DMS153 (cell line): ENCODE measurements around the gene ZNF581.
A peak's percentile ranks its signal among the peaks of the same experiment; 100 is the strongest.

Source experiments
- DNase-seq: peaks from one replicate; lab custom pipeline; 2025; lab: John Stamatoyannopoulos, UW

The ZNF581 gene

DNA sequence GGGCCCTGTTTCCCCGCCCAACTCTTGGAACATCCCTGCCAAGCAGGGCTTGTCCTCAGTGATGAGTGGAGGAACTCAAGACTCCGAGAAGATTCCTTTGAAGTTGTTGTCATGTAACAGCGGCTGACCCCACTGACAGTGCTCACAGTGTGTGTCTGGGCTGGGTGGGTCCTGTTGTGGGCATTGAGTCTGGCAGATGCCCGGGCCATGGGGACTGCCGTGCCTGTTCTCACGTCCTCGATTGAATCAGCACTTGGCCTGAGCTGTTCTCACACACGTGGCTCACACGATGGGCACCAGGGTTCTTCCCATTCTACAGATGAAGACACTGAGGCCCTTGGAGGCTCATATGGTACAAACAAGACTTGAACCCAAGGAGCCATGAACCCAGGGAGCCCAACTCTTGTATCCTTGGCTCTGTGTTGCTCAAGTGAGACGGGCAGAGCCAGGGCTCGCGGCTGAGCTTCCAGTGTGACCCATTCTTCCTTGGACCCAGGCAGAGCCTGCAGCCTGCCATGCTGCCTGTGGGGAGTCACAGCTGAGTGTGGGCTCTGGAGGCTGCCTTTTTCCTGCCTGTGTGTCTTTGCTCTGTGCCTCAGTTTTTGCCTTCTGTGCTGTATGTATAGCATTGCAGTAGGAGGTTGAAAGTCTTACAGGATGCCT is 23.0 kb downstream of the ZNF581 start:
- no peak for DNase-seq

DNA sequence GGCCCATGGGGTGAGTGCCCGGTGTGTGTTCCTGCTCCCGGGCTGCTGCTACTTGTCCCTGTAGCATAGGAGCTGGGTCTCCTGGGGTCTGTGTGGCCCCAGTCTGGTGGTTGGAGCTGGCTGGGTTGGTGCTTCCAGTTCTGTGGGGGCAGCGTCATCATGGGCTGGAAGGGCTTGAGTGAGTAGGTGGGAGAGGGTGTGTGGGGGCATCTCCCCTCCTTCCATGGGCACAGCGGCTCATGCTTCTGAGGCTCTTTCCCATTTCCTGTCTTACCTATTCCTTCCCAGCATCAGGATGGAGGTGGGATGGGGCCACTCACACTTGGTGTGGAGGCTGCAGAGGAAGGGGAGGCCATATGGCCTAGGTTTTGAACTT is 23.5 kb downstream of the ZNF581 start:
- no peak for DNase-seq

DNA sequence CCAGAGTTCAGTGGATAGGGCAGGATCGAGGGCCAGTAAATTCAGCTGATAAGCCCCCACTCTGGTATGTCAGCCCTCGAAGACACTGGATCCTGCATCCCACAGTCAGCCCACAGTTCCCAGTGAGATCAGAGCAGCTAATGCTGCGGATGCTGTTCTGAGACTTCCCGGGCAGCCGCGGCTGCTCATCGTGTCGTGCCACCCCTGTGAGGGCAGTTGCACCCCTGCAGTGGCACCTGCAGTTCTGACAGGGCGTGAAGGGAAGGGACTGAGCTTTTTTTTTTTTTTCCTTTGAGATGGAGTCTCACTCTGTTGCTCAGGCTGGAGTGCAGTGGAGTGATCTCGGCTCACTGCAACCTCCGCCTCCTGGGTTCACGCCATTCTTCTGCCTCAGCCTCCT is 24.1 kb downstream of the ZNF581 start:
- no peak for DNase-seq

DNA sequence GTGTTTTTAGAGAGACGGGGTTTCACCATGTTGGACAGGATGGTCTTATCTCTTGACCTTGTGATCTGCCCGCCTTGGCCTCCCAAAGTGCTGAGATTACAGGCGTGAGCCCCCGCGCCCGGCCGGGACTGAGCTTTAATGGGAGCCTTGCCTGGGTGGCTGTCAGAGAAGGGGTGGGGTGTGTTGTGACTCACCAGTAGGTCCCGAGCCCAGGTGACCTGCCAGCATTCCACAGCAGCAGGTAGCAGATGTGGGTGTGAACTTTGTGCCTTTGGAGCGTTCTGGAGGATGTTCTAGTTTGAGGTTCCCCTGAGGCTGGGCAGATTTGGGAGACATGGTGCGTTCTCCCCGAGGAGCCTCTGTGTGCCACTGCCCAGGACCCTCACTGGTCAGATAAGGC is 24.5 kb downstream of the ZNF581 start:
- DNase-seq = no peak

DNA sequence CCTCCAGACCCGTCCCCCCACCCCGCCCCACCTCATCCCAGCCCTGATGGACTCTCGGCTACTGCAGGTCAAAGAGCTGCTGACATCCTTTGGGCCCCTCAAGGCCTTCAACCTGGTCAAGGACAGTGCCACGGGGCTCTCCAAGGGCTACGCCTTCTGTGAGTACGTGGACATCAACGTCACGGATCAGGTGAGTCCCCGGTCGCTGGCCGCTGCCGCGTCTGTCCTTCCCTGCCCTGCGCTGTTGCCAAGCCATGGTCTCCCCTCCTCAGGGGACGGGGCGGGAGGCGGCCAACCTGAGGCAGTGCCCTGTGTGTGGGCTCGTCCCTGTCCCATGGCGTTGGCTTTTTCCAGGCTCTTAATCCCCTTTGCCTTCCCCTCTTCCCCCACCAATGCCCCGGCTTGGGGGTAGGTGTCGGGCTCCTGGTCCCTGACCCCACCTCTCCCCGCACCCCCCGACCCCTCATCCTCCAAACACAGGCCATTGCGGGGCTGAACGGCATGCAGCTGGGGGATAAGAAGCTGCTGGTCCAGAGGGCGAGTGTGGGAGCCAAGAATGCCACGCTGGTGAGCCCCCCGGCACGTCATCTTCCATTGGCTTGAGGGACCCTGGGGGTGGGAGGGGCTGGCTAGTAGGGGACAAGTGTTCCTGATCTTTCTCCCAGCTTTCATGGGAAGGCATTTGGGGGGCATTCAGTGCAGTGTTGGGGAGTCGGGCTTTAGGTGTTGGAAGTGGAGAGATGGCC is 25.3 kb downstream of the ZNF581 start:
- no peak for DNase-seq

DNA sequence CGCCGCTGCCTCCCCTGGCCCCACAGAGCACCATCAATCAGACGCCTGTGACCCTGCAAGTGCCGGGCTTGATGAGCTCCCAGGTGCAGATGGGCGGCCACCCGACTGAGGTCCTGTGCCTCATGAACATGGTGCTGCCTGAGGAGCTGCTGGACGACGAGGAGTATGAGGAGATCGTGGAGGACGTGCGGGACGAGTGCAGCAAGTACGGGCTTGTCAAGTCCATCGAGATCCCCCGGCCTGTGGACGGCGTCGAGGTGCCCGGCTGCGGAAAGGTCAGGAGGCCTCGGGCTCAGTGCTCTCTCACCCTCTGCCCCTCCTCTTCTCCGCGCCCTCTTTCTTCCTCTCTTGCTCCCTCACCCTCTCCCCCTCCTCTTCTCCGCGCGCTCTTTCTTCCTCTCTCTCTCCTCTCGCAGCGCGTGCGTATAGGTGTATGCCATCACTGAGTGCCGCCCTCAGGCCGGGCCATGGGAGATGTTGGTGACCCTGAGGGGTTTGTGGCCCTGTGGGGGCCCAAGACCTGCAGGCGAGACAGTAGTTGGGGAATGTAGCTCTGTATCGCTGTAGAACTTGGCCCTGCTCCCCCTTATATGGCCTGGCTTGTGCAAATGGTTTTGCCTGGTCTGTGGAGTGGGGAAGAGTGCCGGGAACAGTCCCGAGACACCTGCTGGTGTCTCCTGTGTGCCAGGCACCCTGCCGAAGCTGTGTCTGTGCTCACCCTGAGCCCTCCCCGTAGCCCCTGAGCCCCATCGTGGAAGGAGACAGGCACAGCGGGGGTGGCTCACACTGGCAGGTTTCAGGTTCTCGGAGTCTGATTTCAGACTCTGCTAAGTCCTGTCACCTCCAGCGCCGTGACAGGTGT is 26.2 kb downstream of the ZNF581 start:
- no peak for DNase-seq

DNA sequence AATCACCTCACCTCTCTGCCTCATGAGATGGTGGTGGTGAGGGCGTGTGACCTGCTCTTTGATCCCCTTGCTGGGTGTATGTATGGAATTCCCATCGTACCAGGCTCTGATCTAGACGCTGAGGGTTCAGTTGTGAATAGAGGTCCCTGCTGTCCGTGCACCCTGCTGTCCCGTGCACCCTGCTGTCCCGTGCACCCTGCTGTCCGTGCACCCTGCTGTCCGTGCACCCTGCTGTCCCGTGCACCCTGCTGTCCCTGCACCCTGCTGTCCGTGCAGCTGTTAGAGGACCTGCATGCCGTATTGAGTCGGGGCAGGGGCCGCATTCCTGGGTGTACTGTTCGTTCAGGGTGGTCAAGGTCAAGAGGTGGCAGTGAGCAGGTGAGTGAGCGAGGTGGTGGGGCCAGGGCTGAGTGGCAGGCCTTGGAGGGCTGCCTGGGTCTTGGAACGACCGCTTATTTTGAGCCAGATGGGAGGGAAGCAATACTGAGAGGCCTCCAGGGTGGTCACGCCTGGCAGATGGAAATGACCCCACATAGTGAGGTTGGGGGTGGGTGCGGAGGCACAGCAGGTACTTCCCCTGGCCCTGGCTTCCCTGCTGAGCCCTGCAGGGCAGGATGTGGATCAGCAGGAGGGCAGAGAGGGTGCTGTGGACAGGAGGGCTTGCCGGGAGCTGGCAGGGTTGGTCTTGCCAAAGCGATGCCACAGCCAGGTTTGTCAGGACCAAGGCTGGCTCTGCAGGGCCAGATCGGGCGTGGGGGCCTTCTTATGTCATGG is 27.0 kb downstream of the ZNF581 start:
- no peak for DNase-seq

DNA sequence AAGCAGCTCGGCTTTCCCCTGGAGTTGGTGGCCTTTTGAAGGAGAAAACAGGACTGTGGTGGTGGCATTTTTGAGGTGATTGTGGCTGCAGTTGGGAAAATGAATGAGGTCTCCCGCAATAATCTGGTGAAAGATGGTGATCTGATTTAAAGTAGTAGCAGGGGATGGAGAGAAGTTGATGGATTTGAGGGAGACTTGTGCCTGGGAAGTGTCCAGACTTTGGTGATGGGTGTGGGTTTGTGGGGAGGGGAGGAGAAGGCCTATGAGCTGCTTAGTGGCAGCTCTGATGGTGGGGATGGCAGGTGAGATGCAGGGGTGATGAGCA is 27.6 kb downstream of the ZNF581 start:
- DNase-seq = no peak

DNA sequence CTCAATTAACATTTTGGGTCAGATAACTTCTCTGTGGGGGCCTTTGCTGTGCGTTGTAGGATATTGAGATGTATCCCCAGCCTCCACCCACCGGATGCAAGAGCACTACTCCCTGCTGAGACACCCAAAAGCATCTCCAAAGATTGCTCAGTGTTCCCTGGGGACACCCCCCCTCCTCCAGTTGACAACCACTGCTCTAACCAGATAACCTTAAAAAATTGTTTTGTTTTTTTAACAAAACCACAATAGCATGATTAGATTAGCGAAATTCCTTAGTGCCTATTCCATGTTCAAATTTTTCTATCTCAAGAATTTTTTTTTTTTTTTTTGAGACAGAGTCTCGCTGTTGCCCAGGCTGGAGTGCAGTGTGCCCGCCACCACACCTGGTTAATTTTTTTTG is 29.0 kb downstream of the ZNF581 start:
- no peak for DNase-seq

DNA sequence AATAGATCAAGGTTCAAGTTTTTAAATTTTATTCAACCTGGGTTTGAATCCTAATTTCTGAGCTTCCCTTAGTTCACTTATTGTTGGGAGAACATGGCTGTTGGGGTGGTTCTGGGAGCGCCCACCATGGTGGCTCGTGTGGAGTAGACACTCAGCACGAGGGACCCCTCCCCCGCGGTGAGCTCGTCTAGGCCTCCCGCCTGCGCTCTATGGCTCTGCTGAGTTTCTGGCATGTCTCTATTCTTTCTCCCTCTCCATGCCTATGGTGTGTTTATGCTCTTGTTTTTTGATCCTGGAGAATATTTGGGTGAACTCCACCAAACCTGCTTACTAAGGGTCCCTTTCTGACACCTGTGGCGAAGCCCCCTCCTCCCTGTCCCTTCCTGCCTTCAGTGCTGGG is 30.0 kb downstream of the ZNF581 start:
- DNase-seq = no peak

DNA sequence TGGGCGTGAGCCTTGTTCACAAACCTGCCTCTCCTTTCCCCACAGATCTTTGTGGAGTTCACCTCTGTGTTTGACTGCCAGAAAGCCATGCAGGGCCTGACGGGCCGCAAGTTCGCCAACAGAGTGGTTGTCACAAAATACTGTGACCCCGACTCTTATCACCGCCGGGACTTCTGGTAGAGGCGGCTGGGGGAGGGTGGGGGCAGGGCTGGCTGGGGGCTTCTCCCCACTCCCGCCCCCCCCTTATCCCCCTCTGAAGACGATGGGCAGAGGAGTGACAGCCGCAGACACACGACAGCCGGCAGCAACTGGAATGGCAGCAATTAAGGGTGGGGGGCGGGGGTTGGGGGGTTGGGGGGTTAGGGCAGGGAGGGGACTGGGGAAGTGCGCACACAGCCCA is 30.4 kb downstream of the ZNF581 start:
- no peak for DNase-seq

DNA sequence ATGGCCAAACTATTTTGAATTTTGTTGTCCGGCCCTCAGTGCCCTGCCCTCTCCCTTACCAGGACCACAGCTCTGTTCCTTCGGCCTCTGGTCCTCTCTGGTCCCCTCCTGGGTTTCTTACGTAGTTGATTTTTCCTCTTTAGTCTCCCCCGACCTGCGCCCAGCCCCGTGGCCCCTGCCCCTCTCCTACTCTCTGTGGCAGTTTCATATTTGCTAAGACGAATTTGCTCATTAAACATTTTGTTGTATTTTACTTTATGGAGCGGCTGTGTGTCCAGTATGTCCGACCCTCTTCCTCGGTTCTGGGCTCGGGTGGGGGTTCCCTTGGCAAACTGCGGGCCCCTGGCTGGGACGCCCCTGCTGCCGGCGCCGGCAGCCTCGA is 31.0 kb downstream of the ZNF581 start:
- no peak for DNase-seq

DNA sequence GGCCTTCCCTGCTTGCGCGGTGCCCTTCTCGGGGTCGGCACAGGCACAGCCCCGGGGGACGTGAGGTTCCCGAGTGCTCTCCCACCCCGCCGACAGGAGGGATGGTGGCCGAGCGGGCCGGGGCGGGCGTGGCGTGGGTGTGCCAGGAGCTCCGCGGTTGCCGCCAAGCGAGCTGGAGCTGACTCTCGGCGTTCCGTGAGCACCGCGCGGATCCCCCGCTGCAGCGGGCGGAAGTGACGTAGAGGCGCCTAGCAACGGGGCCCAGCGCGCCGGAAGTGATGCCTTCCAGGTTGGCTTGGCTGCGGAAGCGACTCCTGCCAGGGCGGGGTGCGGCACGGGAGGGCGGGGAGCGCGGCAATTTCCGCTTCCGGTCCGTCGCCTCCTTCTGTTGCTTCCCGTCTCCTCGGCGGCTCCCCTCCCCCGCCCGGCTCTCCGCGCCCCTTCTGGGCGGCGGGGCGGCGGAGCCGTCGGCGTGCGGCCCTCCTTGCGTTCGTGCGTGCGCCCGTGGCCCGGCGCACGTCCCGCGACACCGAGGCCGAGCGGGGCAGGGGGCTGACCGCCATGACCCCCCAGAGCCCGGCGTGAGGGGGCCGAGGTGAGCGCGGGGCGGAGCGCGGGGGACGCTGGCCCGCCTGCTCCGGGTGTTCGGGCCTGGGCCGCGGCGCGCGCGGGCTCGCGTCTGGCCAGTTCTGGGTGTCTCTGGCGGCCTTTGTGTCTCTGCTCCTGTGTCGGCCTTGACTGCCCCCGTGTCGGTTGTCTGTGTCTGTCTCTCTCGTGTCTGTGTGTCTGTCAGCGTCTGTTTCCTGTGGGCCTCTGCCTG is 31.6 kb downstream of the ZNF581 start, which contains the start of gene EPN1:
Gene EPN1 (plus strand): TSS at position 386 of the 820 bp plus-strand sequence. CDS start 3,402 bp downstream, outside the sequence.
- peak; percentile 93 for DNase-seq

DNA sequence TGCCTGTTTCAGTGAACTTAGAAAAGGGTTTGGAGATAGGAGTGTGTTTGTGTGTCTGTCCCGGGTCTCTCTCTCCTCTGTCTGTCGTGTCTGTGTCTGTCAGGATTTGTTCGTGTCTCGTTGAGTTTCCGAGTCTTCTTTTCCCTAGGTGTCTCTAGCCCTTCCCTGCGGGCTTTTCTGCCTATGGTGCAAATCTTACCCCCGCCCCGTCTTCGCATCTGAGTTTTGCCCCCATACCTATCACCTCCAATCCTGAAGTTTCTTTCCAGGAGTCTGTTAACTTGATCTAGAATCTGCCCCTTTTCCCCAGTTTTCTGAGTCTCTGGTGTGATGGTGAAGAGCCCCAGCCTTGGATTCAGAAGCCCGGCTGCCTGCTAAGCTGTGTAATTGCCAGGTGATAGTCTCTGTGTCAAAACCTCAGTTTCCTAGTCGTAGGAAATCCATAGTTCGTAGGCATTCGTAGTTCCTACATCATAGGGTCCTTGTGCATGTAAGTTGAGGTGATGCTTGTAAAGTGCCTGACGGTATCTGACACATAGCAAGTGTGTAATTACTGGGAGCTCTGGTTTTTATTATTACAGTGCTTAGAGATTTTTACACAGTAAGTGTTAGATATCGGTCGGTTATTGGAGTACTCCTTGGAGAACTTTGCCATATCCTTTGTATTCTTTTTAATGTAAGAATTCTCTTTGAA is 32.4 kb downstream of the ZNF581 start:
- no peak for DNase-seq

DNA sequence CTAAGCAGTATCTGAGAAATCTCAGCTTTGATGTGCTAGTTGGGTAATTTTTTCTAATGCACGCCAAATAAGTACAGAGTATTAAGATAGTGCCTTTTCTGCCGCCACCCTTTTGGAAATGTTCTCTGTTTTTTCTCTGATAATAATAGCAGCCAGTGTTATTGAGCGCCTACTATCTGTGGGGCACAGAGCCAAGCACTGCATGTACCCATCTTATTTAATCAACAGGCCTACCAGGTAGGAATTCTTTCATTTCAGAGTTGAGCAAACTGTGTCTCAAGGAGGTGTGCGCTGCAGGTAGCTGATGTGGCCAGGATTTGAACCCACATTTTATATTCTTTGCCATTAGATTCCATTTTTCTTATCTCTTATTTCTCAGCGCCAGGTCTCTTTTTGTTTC is 32.9 kb downstream of the ZNF581 start:
- no peak for DNase-seq

DNA sequence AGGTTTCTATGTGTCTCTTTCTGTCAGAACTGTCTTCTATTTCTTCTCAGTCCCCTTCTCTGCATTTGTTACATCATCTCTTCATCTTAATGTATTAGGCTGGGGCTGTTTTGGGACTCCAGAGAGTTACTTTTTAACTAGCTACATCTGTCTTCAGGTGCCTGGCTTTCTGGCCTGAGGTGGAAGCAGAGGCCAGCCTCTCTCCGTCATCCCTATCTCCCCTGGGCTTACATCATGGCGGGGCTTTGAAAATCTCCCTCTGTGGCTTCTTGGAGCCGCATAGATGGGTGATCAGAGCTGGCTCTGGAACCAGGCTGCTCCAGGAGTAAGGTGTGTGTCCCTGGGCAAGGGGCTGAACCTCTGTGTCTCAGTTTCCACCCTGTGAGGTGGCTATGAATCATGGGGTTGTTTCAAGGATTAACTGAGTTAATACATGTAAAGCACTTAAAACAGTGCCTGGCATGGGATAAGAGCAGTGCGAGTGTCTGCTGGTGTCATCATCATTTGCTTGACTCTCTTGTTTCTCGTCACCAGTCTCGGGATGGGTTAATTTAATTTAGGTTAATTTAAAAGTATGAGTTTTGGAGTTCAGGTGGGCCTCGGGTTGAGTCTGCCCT is 33.5 kb downstream of the ZNF581 start:
- no peak for DNase-seq

DNA sequence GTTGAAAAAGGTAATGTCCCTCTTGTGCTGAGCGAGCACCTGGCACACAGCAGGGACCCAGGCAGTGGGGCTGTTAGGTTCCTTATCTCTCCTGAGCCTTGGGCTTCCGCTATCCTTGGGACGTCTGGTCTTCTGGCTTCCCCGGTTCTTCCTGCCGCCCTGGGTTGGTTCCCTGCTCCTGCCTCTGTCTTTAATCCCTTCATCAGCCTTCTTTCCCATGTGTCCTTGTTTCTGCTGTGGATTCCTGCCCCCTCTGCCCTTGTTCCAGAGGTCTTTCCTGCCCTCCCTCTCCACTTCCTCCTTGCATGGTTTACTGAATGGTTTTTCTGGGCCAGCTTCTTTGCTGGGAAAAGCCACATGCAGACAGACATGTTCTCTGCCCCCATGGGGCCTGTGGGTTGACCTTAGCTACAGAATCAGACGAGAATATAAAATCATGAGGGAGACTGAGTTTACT is 34.2 kb downstream of the ZNF581 start:
- DNase-seq = no peak

DNA sequence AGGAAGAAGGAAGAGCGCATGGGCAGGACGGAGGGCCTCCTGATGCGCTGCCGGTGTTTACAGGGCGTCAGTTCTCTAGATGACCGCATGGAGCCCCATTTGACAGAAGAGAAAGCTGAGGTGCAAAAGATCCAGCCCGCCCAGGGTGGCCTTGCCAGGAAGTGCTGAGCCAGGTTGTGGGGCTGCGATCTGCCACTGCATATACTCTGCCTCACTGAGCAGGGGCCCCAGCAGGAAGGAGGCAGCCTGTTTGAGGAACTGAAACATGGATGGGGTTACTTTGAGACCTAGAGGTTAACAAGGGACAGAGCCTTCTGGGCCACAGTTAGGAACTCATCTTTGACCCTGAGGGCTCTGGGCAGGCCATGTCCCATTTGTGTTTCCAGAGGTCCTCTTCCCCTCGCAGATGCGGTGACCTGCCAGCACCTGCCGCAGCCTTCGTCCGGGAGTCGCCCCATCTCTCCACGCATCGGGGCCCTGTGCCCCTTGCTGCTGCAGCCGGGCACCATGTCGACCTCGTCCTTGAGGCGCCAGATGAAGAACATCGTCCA is 34.7 kb downstream of the ZNF581 start:
- DNase-seq = no peak

DNA sequence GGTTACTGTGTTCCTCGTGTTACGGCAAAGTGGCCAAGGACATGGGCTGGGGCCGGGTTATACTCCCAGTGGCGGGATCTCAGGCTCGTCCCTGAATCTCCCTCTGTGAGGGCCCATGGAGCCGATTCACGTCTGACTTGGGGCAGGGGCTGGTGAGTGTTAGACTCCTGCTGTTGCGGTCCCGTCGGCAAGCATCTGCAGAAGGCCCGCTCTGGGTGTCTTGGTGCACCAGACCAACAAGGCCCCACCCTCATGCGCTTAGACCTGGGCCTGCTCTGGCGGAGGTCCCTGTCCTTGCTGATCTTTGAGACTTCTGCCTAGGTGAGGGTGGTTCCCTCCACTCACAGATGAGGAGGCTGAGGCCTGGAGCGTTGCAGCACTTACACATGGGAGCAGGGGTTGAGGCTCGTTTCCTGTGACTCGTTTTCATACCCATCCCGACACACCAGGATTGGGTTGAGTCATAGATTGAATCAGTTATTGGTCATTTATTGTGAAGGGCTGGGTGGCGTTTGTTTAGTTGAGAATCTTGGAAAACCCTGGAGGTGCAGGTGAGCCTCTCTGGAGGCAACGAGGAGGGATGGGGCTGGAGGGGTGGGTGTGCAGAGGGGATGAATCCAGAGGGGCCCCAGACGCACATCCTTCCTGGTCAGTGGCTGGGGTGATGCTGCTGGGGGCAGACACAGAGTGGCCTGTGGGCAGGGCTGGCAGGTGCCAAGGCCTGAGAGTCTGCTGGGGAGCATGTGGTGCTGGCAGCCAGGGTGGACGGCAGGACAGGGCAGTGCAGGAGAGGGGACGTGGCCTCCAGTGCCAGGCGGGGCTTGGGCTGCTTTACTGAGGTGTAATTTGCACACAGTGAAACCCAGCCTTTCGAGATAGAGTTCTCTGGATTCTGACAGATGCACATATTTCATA is 36.2 kb downstream of the ZNF581 start:
- DNase-seq = no peak
